DOHH2 (cell line): ENCODE results near the gene PCDH9.

ENCODE experiments used
- H3F3A ChIP-seq: fragments of 200-600 bp; sonication (generic), shearing (Covaris generic); 2 replicates; pipeline ENCODE4 v1.6.0; 2016; ENCODE audit warnings: antibody characterized with exemption, mild to moderate bottlenecking; ENCODE audit not compliant: control insufficient read depth, insufficient read depth
- H3K27ac ChIP-seq: fragments of 200-600 bp; sonication (generic); 2 replicates; pipeline ENCODE4 v1.5.1; 2014; ENCODE audit warnings: low read depth, mild to moderate bottlenecking, low read length, moderate library complexity
- H3K27me3 ChIP-seq: fragments of 200-600 bp; sonication (generic); 2 replicates; pipeline ENCODE4 v1.6.1; 2014; ENCODE audit warnings: mild to moderate bottlenecking, low read length, mixed read lengths; ENCODE audit not compliant: control insufficient read depth
- H3K36me3 ChIP-seq: fragments of 200-600 bp; sonication (generic); 2 replicates; pipeline ENCODE4 v1.6.1; 2014; ENCODE audit warnings: mild to moderate bottlenecking, low read length, moderate library complexity, mixed read lengths; ENCODE audit not compliant: control insufficient read depth
- H3K4me1 ChIP-seq: fragments of 200-600 bp; sonication (generic); 2 replicates; pipeline ENCODE4 v1.6.1; 2014; ENCODE audit warnings: mild to moderate bottlenecking, low read length, mixed read lengths; ENCODE audit not compliant: control insufficient read depth
- H3K4me2 ChIP-seq: fragments of 200-600 bp; sonication (generic); 2 replicates; pipeline ENCODE4 v1.6.0; 2014; ENCODE audit warnings: mild to moderate bottlenecking, low read length, moderate library complexity
- H3K4me3 ChIP-seq: fragments of 200-600 bp; sonication (generic); 2 replicates; pipeline ENCODE4 v1.5.1; 2014; ENCODE audit warnings: mild to moderate bottlenecking, low read length, mixed read lengths
- H3K79me2 ChIP-seq: fragments of 200-600 bp; sonication (generic); 2 replicates; pipeline ENCODE4 v1.6.1; 2014; ENCODE audit warnings: mild to moderate bottlenecking, low read length, mixed read lengths; ENCODE audit not compliant: control insufficient read depth
- H3K9me2 ChIP-seq: fragments of 200-600 bp; sonication (generic); replicated peaks from 2 replicates; pipeline ENCODE4 v1.6.1; 2014; ENCODE audit warnings: mild to moderate bottlenecking, low read length, mixed read lengths; ENCODE audit not compliant: control insufficient read depth
- H3K9me3 ChIP-seq: fragments of 200-600 bp; sonication (generic); 2 replicates; pipeline ENCODE4 v1.6.1; 2014; ENCODE audit warnings: antibody characterized with exemption, low read length, mixed read lengths; ENCODE audit not compliant: control insufficient read depth, insufficient read depth
- H4K20me1 ChIP-seq: fragments of 200-600 bp; sonication (generic); 2 replicates; pipeline ENCODE4 v1.6.0; 2014; ENCODE audit warnings: low read depth, mild to moderate bottlenecking, antibody characterized with exemption, low read length, moderate library complexity; ENCODE audit not compliant: control insufficient read depth, insufficient read depth
- EZH2phosphoT487 ChIP-seq: fragments of 200-600 bp; sonication (generic); IDR thresholded peaks from 2 replicates; pipeline ENCODE4 v1.6.1; 2017; ENCODE audit warnings: borderline replicate concordance, mild to moderate bottlenecking, antibody characterized with exemption, low read length, moderate library complexity, mixed read lengths
- TF ChIP-seq, protein P1 (sequence below): fragments of 200-600 bp; sonication (generic); IDR thresholded peaks from one replicate; pipeline ENCODE4 v1.5.1; 2014; ENCODE audit warnings: antibody characterized with exemption, mild to moderate bottlenecking, low read depth, low read length; ENCODE audit not compliant: poor library complexity, severe bottlenecking

Gene PCDH9

DNA sequence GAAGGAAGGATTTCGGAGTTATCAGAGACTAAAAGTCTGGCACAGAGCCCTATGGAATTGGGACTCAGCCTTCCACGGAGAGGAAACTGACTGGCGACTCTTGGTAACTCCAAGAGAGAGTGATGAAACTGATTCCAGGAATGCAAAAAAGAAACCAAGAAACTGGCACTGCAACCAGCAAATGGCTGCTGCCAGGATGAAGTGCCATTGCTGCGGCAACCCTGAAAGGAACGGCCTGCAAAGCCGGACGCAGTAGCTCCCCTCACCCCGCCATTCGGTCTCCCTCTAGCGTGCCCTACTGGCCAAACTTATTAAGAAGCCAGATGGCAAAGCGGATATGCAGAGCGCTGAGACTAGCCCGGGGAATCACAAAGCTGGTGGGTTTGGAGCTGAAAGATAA lies 236.0 kb downstream of the PCDH9 start:
- Histone ChIP-seq H3K36me3 (peaks cover 34% of the 10 kb centered on the region), H3K9me3 (peaks cover 9% of the 10 kb centered on the region; the same call in 1 of the 2 replicates), H3K4me2 (peak overlapping the region; percentile 83), H3F3A (peaks cover 31% of the 10 kb centered on the region), H3K4me3 (peak overlapping the region; percentile 65), H3K9me2 (no peaks in the 10 kb centered on the region), H3K27ac (peak overlapping the region; percentile 96), H3K27me3 (no peaks in the 10 kb centered on the region), H3K79me2 (no peaks in the 10 kb centered on the region), H4K20me1 (no peaks in the 10 kb centered on the region), H3K4me1 (peaks cover 46% of the 10 kb centered on the region)
- TF ChIP-seq EZH2phosphoT487 = no peak
- TF ChIP-seq, protein P1, sequence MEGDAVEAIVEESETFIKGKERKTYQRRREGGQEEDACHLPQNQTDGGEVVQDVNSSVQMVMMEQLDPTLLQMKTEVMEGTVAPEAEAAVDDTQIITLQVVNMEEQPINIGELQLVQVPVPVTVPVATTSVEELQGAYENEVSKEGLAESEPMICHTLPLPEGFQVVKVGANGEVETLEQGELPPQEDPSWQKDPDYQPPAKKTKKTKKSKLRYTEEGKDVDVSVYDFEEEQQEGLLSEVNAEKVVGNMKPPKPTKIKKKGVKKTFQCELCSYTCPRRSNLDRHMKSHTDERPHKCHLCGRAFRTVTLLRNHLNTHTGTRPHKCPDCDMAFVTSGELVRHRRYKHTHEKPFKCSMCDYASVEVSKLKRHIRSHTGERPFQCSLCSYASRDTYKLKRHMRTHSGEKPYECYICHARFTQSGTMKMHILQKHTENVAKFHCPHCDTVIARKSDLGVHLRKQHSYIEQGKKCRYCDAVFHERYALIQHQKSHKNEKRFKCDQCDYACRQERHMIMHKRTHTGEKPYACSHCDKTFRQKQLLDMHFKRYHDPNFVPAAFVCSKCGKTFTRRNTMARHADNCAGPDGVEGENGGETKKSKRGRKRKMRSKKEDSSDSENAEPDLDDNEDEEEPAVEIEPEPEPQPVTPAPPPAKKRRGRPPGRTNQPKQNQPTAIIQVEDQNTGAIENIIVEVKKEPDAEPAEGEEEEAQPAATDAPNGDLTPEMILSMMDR = peak; percentile 53

DNA sequence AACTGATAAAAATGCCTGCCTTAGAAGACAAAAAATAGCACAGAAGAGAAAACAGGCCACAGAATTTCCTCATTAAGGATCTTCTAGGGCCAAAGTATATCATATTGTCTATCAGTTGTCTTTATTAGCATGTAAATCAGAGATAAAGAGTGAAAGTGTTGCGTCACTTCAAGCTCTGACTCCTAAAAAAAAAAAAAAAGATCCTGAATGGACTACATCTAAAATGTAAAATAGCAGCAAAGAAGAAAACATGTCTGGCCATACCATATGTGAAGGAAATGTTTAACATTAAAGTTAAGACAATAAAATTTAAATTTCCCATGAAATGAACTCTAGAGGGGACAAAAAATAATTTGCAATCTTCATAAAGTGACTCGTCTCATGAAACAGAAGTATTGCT lies 237.4 kb downstream of the PCDH9 start:
- Histone ChIP-seq H3K79me2 (no peaks in the 10 kb centered on the region), H3K36me3 (peaks cover 32% of the 10 kb centered on the region), H3K9me2 (no peaks in the 10 kb centered on the region), H3K4me1 (peaks cover 43% of the 10 kb centered on the region), H3K27ac (no peak overlapping the region), H3K27me3 (no peaks in the 10 kb centered on the region), H4K20me1 (no peaks in the 10 kb centered on the region), H3K4me3 (no peak overlapping the region), H3K4me2 (no peak overlapping the region), H3K9me3 (peaks cover 9% of the 10 kb centered on the region; the same call in 1 of the 2 replicates), H3F3A (peaks cover 31% of the 10 kb centered on the region)
- TF ChIP-seq, protein P1 = no peak
- no peak for TF ChIP-seq EZH2phosphoT487

DNA sequence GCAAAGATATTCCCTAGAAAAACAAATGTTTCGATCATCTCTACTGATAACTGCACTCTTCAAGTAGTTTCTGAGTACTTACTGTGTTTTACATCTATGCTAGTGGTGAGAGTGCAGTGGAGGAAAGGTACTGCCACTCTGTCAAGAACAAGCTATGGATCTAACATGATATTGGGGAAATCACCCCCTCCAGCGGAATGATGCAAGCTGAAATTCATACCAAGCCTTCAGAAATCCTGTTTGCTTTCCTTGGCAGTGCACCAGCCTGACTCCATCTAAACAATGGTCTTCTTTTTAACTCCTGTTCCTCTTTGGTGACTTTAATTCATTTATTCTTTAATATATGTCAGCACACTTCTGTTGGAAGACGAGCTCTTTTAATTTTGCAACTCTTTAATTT lies 238.0 kb downstream of the PCDH9 start:
- H3K4me3 ChIP-seq = no peak overlapping the region
- H3K4me1 ChIP-seq = peaks cover 40% of the 10 kb centered on the region
- H3K36me3 ChIP-seq = peaks cover 27% of the 10 kb centered on the region
- peaks cover 31% of the 10 kb centered on the region for H3F3A ChIP-seq
- H3K4me2 ChIP-seq = no peak overlapping the region
- no peak for TF ChIP-seq EZH2phosphoT487
- TF ChIP-seq, protein P1 = no peak
- H3K79me2 ChIP-seq = no peaks in the 10 kb centered on the region
- peaks cover 7% of the 10 kb centered on the region; the same call in 1 of the 2 replicates for H3K9me3 ChIP-seq
- no peaks in the 10 kb centered on the region for H3K27me3 ChIP-seq
- no peak overlapping the region for H3K27ac ChIP-seq
- no peaks in the 10 kb centered on the region for H4K20me1 ChIP-seq
- H3K9me2 ChIP-seq = no peaks in the 10 kb centered on the region
